ENCODE results near the gene C10orf67.
A peak's percentile ranks its signal among the peaks of the same experiment; 100 is the strongest.

- TF ChIP-seq CTCF (conservative IDR thresholded peaks at IDR 0.05; ENCODE audit: low read depth, low read length) (peak; percentile 78), EZH2 (IDR thresholded peaks at IDR 0.05; ENCODE audit: borderline replicate concordance, low read depth, low read length, poor library complexity, severe bottlenecking) (no peak)
Observed at GRCh38 chr10:23294638-23295247, 49.9 kb downstream of the C10orf67 start.

Measured in A673 (cell line).